Activated CD4-positive, alpha-beta T cell treated with anti-CD3 and anti-CD28 coated beads, Interleukin-2, amount 10 ng/mL, durations not matched to agents 7 days and 5 days (primary cell): ENCODE data around the gene IPMK. TPM values are rescaled to one million over a fixed set of nuclear protein-coding genes. Genes with fewer than 3 reads are reported as not detected.
"Not testable (repeated sequence)": the region's sequence is repeated elsewhere in the genome, so short reads cannot be mapped to it uniquely, and the experiment has no call there.

Experiments
- CTCF ChIA-PET: fragments of 350-600 bp; sonication (Branson Sonifier 250); formaldehyde crosslinking; loops from one replicate; lab custom pipeline; 2021; ENCODE audit warnings: antibody characterized with exemption; lab: Charles Lee
- POLR2A ChIA-PET: fragments of 350-600 bp; sonication (Branson Sonifier 250); formaldehyde crosslinking; loops from one replicate; lab custom pipeline; 2021; ENCODE audit warnings: antibody characterized with exemption; lab: Charles Lee
- DNase-seq: peaks from one replicate; pipeline ENCODE4 v3.0.0-alpha.2; 2020
- H3K27ac Mint-ChIP-seq: one replicate; pipeline ENCODE4 v1.8.0; 2021; ENCODE audit warnings: mild to moderate bottlenecking, moderate library complexity, mixed read lengths
- H3K27me3 Mint-ChIP-seq: one replicate; pipeline ENCODE4 v1.8.0; 2021; ENCODE audit warnings: mixed read lengths
- H3K36me3 Mint-ChIP-seq: one replicate; pipeline ENCODE4 v1.8.0; 2021; ENCODE audit warnings: low read depth, mixed read lengths
- H3K4me1 Mint-ChIP-seq: one replicate; pipeline ENCODE4 v1.8.0; 2021; ENCODE audit warnings: mixed read lengths
- H3K4me3 Mint-ChIP-seq: one replicate; pipeline ENCODE4 v1.8.0; 2021; ENCODE audit warnings: mild to moderate bottlenecking, moderate library complexity, mixed read lengths
- H3K9me3 Mint-ChIP-seq: one replicate; pipeline ENCODE4 v1.8.0; 2021; ENCODE audit warnings: mixed read lengths
- total RNA-seq, 2 experiments: library from RNA; stranded (reverse); gene quantifications; one replicate each; pipeline ENCODE4 v1.2.3, GENCODE V29; 2021

Gene IPMK
- total RNA-seq, 2 experiments from 2014 or later = 4.8 to 5.7 TPM

GRCh38 chr10:58157076-58157766, 110.5 kb downstream of the IPMK start:
- no peak for DNase-seq
- ChIA-PET POLR2A (no interaction called here), CTCF (no interaction called here)
- Mint-ChIP-seq H3K4me1 (no peaks in the 10 kb centered on the region), H3K9me3 (no peaks in the 10 kb centered on the region), H3K27ac (no peak overlapping the region), H3K27me3 (peaks cover 22% of the 10 kb centered on the region), H3K36me3 (no peaks in the 10 kb centered on the region), H3K4me3 (no peak overlapping the region)

- POLR2A ChIA-PET, H3K27ac Mint-ChIP-seq: not testable (repeated sequence)
Measured at GRCh38 chr10:58155941-58156340, 111.8 kb downstream of the IPMK start.

DNA sequence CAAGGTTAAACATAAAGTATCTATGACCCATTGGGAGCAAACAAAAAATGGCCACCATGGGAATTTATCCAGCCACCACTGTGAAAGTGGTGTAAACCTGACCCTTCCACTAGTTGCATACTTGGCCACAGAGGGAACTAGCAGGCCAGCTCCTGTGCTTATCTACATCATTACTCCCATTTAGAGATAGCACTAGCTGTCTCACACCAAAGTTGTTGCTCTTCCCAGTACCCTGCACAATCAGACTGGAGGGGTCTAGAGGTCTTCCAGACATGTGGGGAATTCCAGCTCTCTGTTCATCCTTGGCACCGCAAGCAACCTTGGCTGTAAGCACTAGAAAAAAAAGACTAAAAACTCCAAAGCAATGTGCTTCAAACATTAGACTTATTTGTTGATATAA, 113.9 kb downstream of the IPMK start:
- ChIA-PET POLR2A (no interaction called here), CTCF (interaction anchor here (1.6 kb wide), 1 partner anchor 8 kb away, joined by 3 read pairs; no protein-coding TSS in a partner anchor)
- H3K36me3 Mint-ChIP-seq = no peaks in the 10 kb centered on the region
- peaks cover 22% of the 10 kb centered on the region for H3K27me3 Mint-ChIP-seq
- H3K4me1 Mint-ChIP-seq = no peaks in the 10 kb centered on the region
- no peak for DNase-seq
- no peak overlapping the region for H3K27ac Mint-ChIP-seq
- no peaks in the 10 kb centered on the region for H3K9me3 Mint-ChIP-seq
- H3K4me3 Mint-ChIP-seq = no peak overlapping the region

More at GRCh38 chr10:58155941-58156340, 111.8 kb downstream of the IPMK start:
- H3K9me3 Mint-ChIP-seq, H3K4me3 Mint-ChIP-seq, CTCF ChIA-PET, H3K4me1 Mint-ChIP-seq, H3K36me3 Mint-ChIP-seq, DNase-seq: not testable (repeated sequence)
- H3K27me3 Mint-ChIP-seq = peaks cover 22% of the 10 kb centered on the region

GRCh38 chr10:58152673-58153263, 114.9 kb downstream of the IPMK start:
- no peaks in the 10 kb centered on the region for H3K4me1 Mint-ChIP-seq
- DNase-seq = peak; percentile 49
- no peak overlapping the region for H3K4me3 Mint-ChIP-seq
- peaks cover 16% of the 10 kb centered on the region for H3K27me3 Mint-ChIP-seq
- POLR2A ChIA-PET = interaction anchor here (0.6 kb wide), 1 partner anchor 38 kb away, joined by 7 read pairs; no protein-coding TSS in a partner anchor
- no peaks in the 10 kb centered on the region for H3K36me3 Mint-ChIP-seq
- no peak overlapping the region for H3K27ac Mint-ChIP-seq
- H3K9me3 Mint-ChIP-seq = no peaks in the 10 kb centered on the region
- CTCF ChIA-PET = interaction anchor here (1.1 to 1.6 kb wide), 3 partner anchors 9 to 12 kb away, joined by 3 read pairs; no protein-coding TSS in a partner anchor

DNA sequence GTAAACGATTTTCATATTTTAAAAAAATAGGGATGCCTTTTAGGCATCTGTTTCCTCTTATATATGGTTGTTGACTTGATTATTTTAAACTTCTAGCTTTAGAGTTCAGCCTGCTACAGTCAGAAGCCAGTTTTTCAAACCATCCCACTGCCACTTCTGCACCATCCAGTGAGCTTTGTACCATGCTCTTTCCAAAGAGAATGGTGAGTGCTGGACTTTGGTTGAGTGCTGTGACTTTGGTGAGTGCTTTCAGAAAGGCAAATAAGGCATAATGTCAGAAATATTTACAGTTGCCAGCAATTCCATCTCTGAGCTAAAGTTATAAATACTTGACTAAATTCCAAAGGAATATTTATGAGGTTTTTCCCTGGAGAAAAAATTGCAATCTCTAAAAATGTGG, 117.4 kb downstream of the IPMK start:
- no peaks in the 10 kb centered on the region for H3K9me3 Mint-ChIP-seq
- H3K27me3 Mint-ChIP-seq = no peaks in the 10 kb centered on the region

GRCh38 chr10:58143944-58144343, 123.8 kb downstream of the IPMK start:
- no peak overlapping the region for H3K27ac Mint-ChIP-seq
- peak; percentile 6 for DNase-seq
- CTCF ChIA-PET = interaction anchor here (1.7 kb wide), 1 partner anchor 8 kb away, joined by 3 read pairs; no protein-coding TSS in a partner anchor

More for the DNA sequence above, 117.4 kb downstream of the IPMK start:
- Mint-ChIP-seq H3K4me1 (no peaks in the 10 kb centered on the region), H3K36me3 (no peaks in the 10 kb centered on the region), H3K27ac (no peak overlapping the region), H3K4me3 (no peak overlapping the region)
- ChIA-PET CTCF (no interaction called here), POLR2A (no interaction called here)
- DNase-seq = no peak

More at GRCh38 chr10:58143944-58144343, 123.8 kb downstream of the IPMK start:
- peaks cover 4% of the 10 kb centered on the region for H3K27me3 Mint-ChIP-seq
- no peaks in the 10 kb centered on the region for H3K36me3 Mint-ChIP-seq
- no peak overlapping the region for H3K4me3 Mint-ChIP-seq
- H3K9me3 Mint-ChIP-seq = peaks cover 14% of the 10 kb centered on the region
- peaks cover 17% of the 10 kb centered on the region for H3K4me1 Mint-ChIP-seq
- POLR2A ChIA-PET = no interaction called here

Other genes starting within 250 kb of the IPMK start
- 10 to 100 TPM; 23.5 to 25.8 TPM for gene CISD1, start 1.3 kb upstream of the IPMK start, total RNA-seq
- 10 to 100 TPM; 11.9 to 14.8 TPM for gene UBE2D1, start 67.1 kb upstream of the IPMK start, total RNA-seq
- 10 to 100 TPM; 61.3 to 64.0 TPM for gene TFAM, start 117.5 kb upstream of the IPMK start, total RNA-seq
- gene BICC1, start 245.0 kb upstream of the IPMK start, total RNA-seq = not detected